CD14-positive monocyte (primary cell): ENCODE results near the gene SCML1. TPM values are rescaled to one million over a fixed set of nuclear protein-coding genes. Genes with fewer than 3 reads are reported as not detected.

ENCODE experiments used
- DNase-seq, 3 donors: peaks; one replicate each; pipeline ENCODE4 v3.0.0-alpha.2; 2011 to 2022
- H2AFZ ChIP-seq: 2 replicates; pipeline ENCODE4 v1.6.0; 2012; ENCODE audit warnings: mild to moderate bottlenecking, low read depth, low read length, inconsistent platforms; ENCODE audit not compliant: insufficient read depth, poor library complexity, severe bottlenecking
- H3K27ac ChIP-seq, 2 donors: 1 replicate in 1 of 2; 2 replicates in 1 of 2; pipeline ENCODE4 v1.5.1; 2012 to 2013; ENCODE audit warnings: low read length in 2 of 2, control low read depth in 1 of 2, inconsistent platforms in 1 of 2, low read depth in 1 of 2, mild to moderate bottlenecking in 1 of 2
- H3K27me3 ChIP-seq, 2 donors: one replicate each; pipeline versions ENCODE4 v1.6.0 to v1.6.1; 2011 to 2013; ENCODE audit warnings: low read length in 2 of 2; ENCODE audit not compliant: control insufficient read depth in 2 of 2, insufficient read depth in 2 of 2
- H3K36me3 ChIP-seq, 2 donors: replicated peaks in 1 of 2; 1 replicate in 1 of 2; 2 replicates in 1 of 2; pipeline versions ENCODE4 v1.5.1 to v1.6.1; 2012 to 2013; ENCODE audit warnings: low read length in 2 of 2, control low read depth in 1 of 2, inconsistent platforms in 1 of 2, mild to moderate bottlenecking in 1 of 2; ENCODE audit not compliant: insufficient read depth in 2 of 2, control insufficient read depth in 1 of 2
- H3K4me1 ChIP-seq, 2 donors: 1 replicate in 1 of 2; 2 replicates in 1 of 2; pipeline versions ENCODE4 v1.5.1 to v1.6.1; 2012 to 2013; ENCODE audit warnings: low read length in 2 of 2, control low read depth in 1 of 2, inconsistent platforms in 1 of 2, mild to moderate bottlenecking in 1 of 2, moderate library complexity in 1 of 2; ENCODE audit not compliant: insufficient read depth in 2 of 2, control insufficient read depth in 1 of 2
- H3K4me2 ChIP-seq: replicated peaks from 2 replicates; pipeline ENCODE3; 2012; ENCODE audit warnings: low read length, moderate library complexity, mild to moderate bottlenecking; ENCODE audit not compliant: poor library complexity, severe bottlenecking; ENCODE audit errors: extremely low read depth
- H3K4me3 ChIP-seq, 3 experiments: fragments of 200-600 bp in 1 of 3; sonication (generic) in 1 of 3; replicated peaks in 1 of 3; 1 replicate in 2 of 3; 2 replicates in 1 of 3; pipeline ENCODE4 v1.5.1; 2011 to 2013; ENCODE audit warnings: low read length in 3 of 3, mild to moderate bottlenecking in 3 of 3, control low read depth in 2 of 3, low read depth in 2 of 3, inconsistent platforms in 1 of 3, moderate library complexity in 1 of 3
- H3K79me2 ChIP-seq: 2 replicates; pipeline ENCODE4 v1.6.0; 2012; ENCODE audit warnings: mild to moderate bottlenecking, control low read depth, inconsistent platforms, low read length, moderate library complexity; ENCODE audit not compliant: insufficient read depth
- H3K9ac ChIP-seq: 2 replicates; pipeline ENCODE4 v1.6.0; 2017; ENCODE audit warnings: low read length, mild to moderate bottlenecking; ENCODE audit not compliant: insufficient read depth, poor library complexity, severe bottlenecking
- H3K9me3 ChIP-seq, 2 donors: replicated peaks in 1 of 2; 1 replicate in 1 of 2; 2 replicates in 1 of 2; pipeline versions ENCODE4 v1.5.1 to v1.6.1; 2012 to 2013; ENCODE audit warnings: low read length in 2 of 2, control low read depth in 1 of 2; ENCODE audit not compliant: control insufficient read depth in 1 of 2, insufficient read depth in 1 of 2
- H4K20me1 ChIP-seq: 2 replicates; pipeline ENCODE4 v1.6.0; 2012; ENCODE audit warnings: mild to moderate bottlenecking, low read length, control low read depth, moderate library complexity; ENCODE audit not compliant: insufficient read depth
- H3K27ac Mint-ChIP-seq, 7 donors: one replicate each; pipeline ENCODE4 v1.8.0; 2020; ENCODE audit warnings: mild to moderate bottlenecking in 7 of 7, mixed read lengths in 7 of 7, moderate library complexity in 6 of 7, inconsistent platforms in 2 of 7
- H3K27me3 Mint-ChIP-seq, 3 donors: one replicate each; pipeline ENCODE4 v1.8.0; 2021 to 2022; ENCODE audit warnings: low read depth in 3 of 3, mild to moderate bottlenecking in 3 of 3, mixed read lengths in 3 of 3, moderate library complexity in 3 of 3, inconsistent platforms in 1 of 3
- H3K36me3 Mint-ChIP-seq, 2 donors: one replicate each; pipeline ENCODE4 v1.8.0; 2020; ENCODE audit warnings: mixed read lengths in 2 of 2, inconsistent platforms in 1 of 2, mild to moderate bottlenecking in 1 of 2
- H3K4me1 Mint-ChIP-seq: one replicate; pipeline ENCODE4 v1.8.0; 2020; ENCODE audit warnings: mild to moderate bottlenecking, mixed read lengths
- H3K4me3 Mint-ChIP-seq, 2 donors: one replicate each; pipeline ENCODE4 v1.8.0; 2020; ENCODE audit warnings: mild to moderate bottlenecking in 2 of 2, mixed read lengths in 2 of 2, moderate library complexity in 1 of 2
- H3K9me3 Mint-ChIP-seq, 7 donors: one replicate each; pipeline ENCODE4 v1.8.0; 2020 to 2022; ENCODE audit warnings: mixed read lengths in 7 of 7, mild to moderate bottlenecking in 6 of 7, moderate library complexity in 6 of 7, inconsistent platforms in 2 of 7
- WGBS: methylation state at CpG from one replicate; pipeline ENCODE4 v1.1.5; 2013; ENCODE audit warnings: missing lambda C conversion rate; ENCODE audit not compliant: insufficient coverage; 5-methylcytosine and 5-hydroxymethylcytosine counted together
- intact Hi-C, 2 donors: fragments of 100-400 bp; cut with micrococcal nuclease; formaldehyde crosslinking; loops; one replicate each; pipeline versions ENCODE4 v1.15.0 to v1.15.1; 2023
- polyA plus RNA-seq, 3 donors: library from polyadenylated mRNA; depleted of rRNA in 1 of 3; unstranded in 2 of 3; stranded (reverse) in 1 of 3; fragments of 300-500 nt in 2 of 3; fragments of >200 nt in 1 of 3; fragmentation: Illumina TruSeq in 2 of 3; gene quantifications; 1 replicate in 2 of 3; 2 replicates in 1 of 3; pipeline ENCODE4 v1.2.3, GENCODE V29; 2012 to 2021
- TF ChIP-seq, protein P1 (sequence below): fragments of 200-600 bp; IDR thresholded peaks from one replicate; pipeline ENCODE4 v1.8.0; 2022; ENCODE audit warnings: antibody characterized with exemption, mild to moderate bottlenecking

The SCML1 gene
- polyA plus RNA-seq, 3 donors: 0.56 to 8.5 (median 1.4) TPM

DNA sequence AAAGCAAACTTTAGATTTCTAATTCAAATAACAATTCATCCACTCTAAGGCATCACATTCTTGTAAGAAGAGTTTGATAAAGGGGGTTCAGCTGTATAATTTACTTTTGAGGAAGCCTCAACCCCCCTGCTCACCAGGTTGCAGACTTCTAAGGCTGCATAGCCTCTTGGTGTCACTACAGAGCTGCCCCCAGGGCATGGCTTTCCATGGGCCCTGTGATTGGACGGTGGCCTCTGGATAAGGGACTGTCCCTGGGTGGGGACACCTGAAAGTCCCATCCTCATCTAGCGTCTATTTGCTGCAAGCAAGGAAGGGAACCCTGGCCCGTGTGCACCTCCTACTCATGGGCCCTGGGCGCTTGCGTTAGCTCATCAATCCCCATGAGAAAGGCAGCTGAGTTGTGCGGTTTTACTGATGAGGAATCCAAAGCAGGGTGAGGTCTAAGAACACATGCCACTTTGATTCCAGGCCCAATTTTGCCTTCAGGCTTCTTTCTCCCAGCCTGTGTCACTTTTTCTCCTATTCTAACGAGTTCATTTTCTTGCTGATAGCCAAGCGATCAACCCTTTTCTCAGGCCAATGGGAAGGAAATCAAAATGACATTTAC is 51.8 kb downstream of the SCML1 start:
- TF ChIP-seq, protein P1, sequence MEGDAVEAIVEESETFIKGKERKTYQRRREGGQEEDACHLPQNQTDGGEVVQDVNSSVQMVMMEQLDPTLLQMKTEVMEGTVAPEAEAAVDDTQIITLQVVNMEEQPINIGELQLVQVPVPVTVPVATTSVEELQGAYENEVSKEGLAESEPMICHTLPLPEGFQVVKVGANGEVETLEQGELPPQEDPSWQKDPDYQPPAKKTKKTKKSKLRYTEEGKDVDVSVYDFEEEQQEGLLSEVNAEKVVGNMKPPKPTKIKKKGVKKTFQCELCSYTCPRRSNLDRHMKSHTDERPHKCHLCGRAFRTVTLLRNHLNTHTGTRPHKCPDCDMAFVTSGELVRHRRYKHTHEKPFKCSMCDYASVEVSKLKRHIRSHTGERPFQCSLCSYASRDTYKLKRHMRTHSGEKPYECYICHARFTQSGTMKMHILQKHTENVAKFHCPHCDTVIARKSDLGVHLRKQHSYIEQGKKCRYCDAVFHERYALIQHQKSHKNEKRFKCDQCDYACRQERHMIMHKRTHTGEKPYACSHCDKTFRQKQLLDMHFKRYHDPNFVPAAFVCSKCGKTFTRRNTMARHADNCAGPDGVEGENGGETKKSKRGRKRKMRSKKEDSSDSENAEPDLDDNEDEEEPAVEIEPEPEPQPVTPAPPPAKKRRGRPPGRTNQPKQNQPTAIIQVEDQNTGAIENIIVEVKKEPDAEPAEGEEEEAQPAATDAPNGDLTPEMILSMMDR: no peak
- no peaks in the 10 kb centered on the region for H3K4me1 ChIP-seq
- H3K4me1 Mint-ChIP-seq: no peaks in the 10 kb centered on the region
- intact Hi-C loops: no loop called here
- H3K4me3 ChIP-seq: no peak overlapping the region
- no peak overlapping the region for H3K4me2 ChIP-seq
- no peak overlapping the region for H3K27ac Mint-ChIP-seq
- no peak overlapping the region for H3K27ac ChIP-seq
- H3K36me3 ChIP-seq: no peaks in the 10 kb centered on the region
- no CpG with 5 or more reads among the region's 8 CpGs for whole genome bisulfite sequencing
- no peaks in the 10 kb centered on the region for H3K36me3 Mint-ChIP-seq
- no peak overlapping the region for H3K4me3 Mint-ChIP-seq
- DNase-seq: no peak
- H4K20me1 ChIP-seq: no peaks in the 10 kb centered on the region
- H3K9ac ChIP-seq: no peak overlapping the region
- peaks cover 2 to 8% (median 5%) of the 10 kb centered on the region in 3 donors for H3K27me3 Mint-ChIP-seq
- no peaks in the 10 kb centered on the region for H3K27me3 ChIP-seq
- H2AFZ ChIP-seq: no peak overlapping the region
- H3K9me3 Mint-ChIP-seq: peaks cover 0 to 2% (median 1%) of the 10 kb centered on the region in 7 donors
- H3K79me2 ChIP-seq: no peaks in the 10 kb centered on the region
- H3K9me3 ChIP-seq: no peaks in the 10 kb centered on the region

DNA sequence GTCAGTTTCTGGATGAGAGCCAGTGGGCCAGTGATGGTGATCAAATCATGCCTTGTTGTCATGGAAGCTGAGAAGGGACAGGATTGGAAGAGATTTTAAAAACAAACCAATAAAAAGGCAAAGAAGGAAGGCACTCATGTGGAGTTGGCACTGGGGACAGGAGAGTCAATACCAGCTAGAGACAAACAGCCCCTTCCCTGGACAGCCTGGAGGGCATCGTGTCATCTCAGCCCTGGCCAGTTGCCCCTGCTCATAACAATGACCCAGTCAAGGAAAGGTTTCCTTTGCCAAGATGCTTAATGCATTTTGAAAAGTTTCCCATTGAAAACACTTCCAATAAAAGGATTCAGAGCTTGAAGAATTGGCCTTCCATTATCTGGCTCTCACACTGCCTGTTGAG is 55.5 kb downstream of the SCML1 start:
- intact Hi-C loops: no loop called here
- WGBS: no CpG with 5 or more reads among the region's 1 CpG
- H3K4me1 ChIP-seq: no peaks in the 10 kb centered on the region

More for the DNA sequence above, 55.5 kb downstream of the SCML1 start:
- no peak overlapping the region for H3K9ac ChIP-seq
- H2AFZ ChIP-seq: no peak overlapping the region
- Mint-ChIP-seq H3K27ac (no peak overlapping the region), H3K27me3 (peaks cover 2 to 6% (median 5%) of the 10 kb centered on the region in 3 donors), H3K9me3 (no peaks in the 10 kb centered on the region), H3K36me3 (no peaks in the 10 kb centered on the region), H3K4me3 (no peak overlapping the region), H3K4me1 (no peaks in the 10 kb centered on the region)
- no peak for DNase-seq
- no peaks in the 10 kb centered on the region for H4K20me1 ChIP-seq
- H3K9me3 ChIP-seq: no peaks in the 10 kb centered on the region
- H3K36me3 ChIP-seq: no peaks in the 10 kb centered on the region
- no peak overlapping the region for H3K4me3 ChIP-seq
- H3K27me3 ChIP-seq: no peaks in the 10 kb centered on the region
- TF ChIP-seq, protein P1: no peak
- no peak overlapping the region for H3K4me2 ChIP-seq
- no peak overlapping the region for H3K27ac ChIP-seq
- H3K79me2 ChIP-seq: no peaks in the 10 kb centered on the region
